HepG2 (cell line): ENCODE results near the gene PELO. TPM values are rescaled to one million over a fixed set of nuclear protein-coding genes. Genes with fewer than 3 reads are reported as not detected.

ENCODE experiments used
- ATAC-seq: fragments of 200-7000 bp; cut with Tn5 transposase; 3 replicates; pipeline ENCODE4 v1.9.1; 2020; ENCODE audit warnings: mild to moderate bottlenecking, moderate library complexity
- BruUV-seq: library from RNA; stranded (reverse); fragments of 400-500 nt; replicated peaks from 2 replicates; lab custom pipeline; 2021; lab: Mats Ljungman, UMichigan
- CTCF ChIA-PET: fragments of 300-600 bp; formaldehyde crosslinking; extraction: SDS; loops from one replicate; lab custom pipeline; 2021; ENCODE audit warnings: low total read pairs, inconsistent platforms, low intra/inter-chr PET ratio; lab: Yijun Ruan, JAX
- POLR2A ChIA-PET: fragments of 350-600 bp; sonication (Branson Sonifier 250); formaldehyde crosslinking; loops from one replicate; lab custom pipeline; 2020; ENCODE audit warnings: antibody characterized with exemption, inconsistent platforms; lab: Yijun Ruan, JAX
- DNase-seq: peaks from one replicate; pipeline ENCODE4 v3.0.0-alpha.2; 2015; ENCODE audit warnings: low spot score
- FAIRE-seq: peaks from 3 replicates; lab custom pipeline; 2011; peaks lifted over from hg19 to GRCh38; lab: Jason Lieb, UNC
- H2AFZ ChIP-seq: one replicate; pipeline ENCODE4 v1.6.1; 2011; ENCODE audit warnings: low read length, inconsistent platforms
- H3K27ac ChIP-seq: fragments of 300-600 bp; 3 replicates; pipeline ENCODE4 v1.8.0; 2011; ENCODE audit warnings: mixed run types, mild to moderate bottlenecking, mixed read lengths, low read length, inconsistent platforms; ENCODE audit not compliant: insufficient read depth; ENCODE audit errors: extremely low read length
- H3K27me3 ChIP-seq, 2 experiments: fragments of 200-600 bp in 1 of 2; 2 replicates in 1 of 2; 3 replicates in 1 of 2; pipeline versions ENCODE4 v1.6.0 to v1.8.0; 2011; ENCODE audit warnings: low read length in 2 of 2, mild to moderate bottlenecking in 2 of 2, moderate library complexity in 2 of 2, inconsistent platforms in 1 of 2; ENCODE audit not compliant: insufficient read depth in 2 of 2, control insufficient read depth in 1 of 2
- H3K36me3 ChIP-seq, 2 experiments: fragments of 200-600 bp in 1 of 2; replicated peaks in 1 of 2; 2 replicates in 1 of 2; 3 replicates in 1 of 2; pipeline versions ENCODE4 v1.5.1 to v1.8.0; 2011; ENCODE audit warnings: low read length in 2 of 2, inconsistent platforms in 1 of 2; ENCODE audit not compliant: insufficient read depth in 2 of 2, control insufficient read depth in 1 of 2
- H3K4me1 ChIP-seq: 2 replicates; pipeline ENCODE4 v1.5.1; 2012; ENCODE audit warnings: low read length, inconsistent platforms; ENCODE audit not compliant: insufficient read depth
- H3K4me2 ChIP-seq: 2 replicates; pipeline ENCODE4 v1.6.0; 2011; ENCODE audit warnings: low read depth, low read length, inconsistent platforms
- H3K4me3 ChIP-seq, 3 experiments: fragments of 200-600 bp in 1 of 3; sonication (generic), shearing (Covaris generic) in 1 of 3; replicated peaks in 1 of 3; 2 replicates each; pipeline ENCODE4 v1.5.1; 2011 to 2016; ENCODE audit warnings: low read length in 3 of 3, inconsistent platforms in 2 of 3, low read depth in 2 of 3, mild to moderate bottlenecking in 2 of 3, control low read depth in 1 of 3, mixed read lengths in 1 of 3; ENCODE audit not compliant: insufficient read depth in 1 of 3
- H3K79me2 ChIP-seq: one replicate; pipeline ENCODE4 v1.6.1; 2011; ENCODE audit warnings: low read length, inconsistent platforms; ENCODE audit not compliant: insufficient read depth
- H3K9ac ChIP-seq: 2 replicates; pipeline ENCODE4 v1.6.0; 2011; ENCODE audit warnings: mild to moderate bottlenecking, low read depth, low read length, inconsistent platforms; ENCODE audit not compliant: insufficient read depth
- H3K9me3 ChIP-seq: 2 replicates; pipeline ENCODE4 v1.5.1; 2012; ENCODE audit warnings: mild to moderate bottlenecking, low read length
- H4K20me1 ChIP-seq: 2 replicates; pipeline ENCODE4 v1.6.0; 2011; ENCODE audit warnings: inconsistent platforms, mild to moderate bottlenecking, low read length, moderate library complexity; ENCODE audit not compliant: insufficient read depth
- BCLAF1 ChIP-seq: fragments of 450-650 bp; IDR thresholded peaks from 2 replicates; pipeline ENCODE4 v1.6.1; 2017; ENCODE audit warnings: mild to moderate bottlenecking
- FOSL1 ChIP-seq: sonication (generic); formaldehyde crosslinking; IDR thresholded peaks from 2 replicates; pipeline ENCODE4 v1.9.0; 2021; ENCODE audit warnings: missing genetic modification reagents, borderline replicate concordance
- NR2F2 ChIP-seq: IDR thresholded peaks from 2 replicates; pipeline ENCODE4 v1.6.1; 2012; ENCODE audit warnings: low read depth, inconsistent platforms, borderline replicate concordance
- RARG ChIP-seq: sonication (generic); formaldehyde crosslinking; IDR thresholded peaks from 2 replicates; pipeline ENCODE4 v1.4.0; 2020; ENCODE audit warnings: low read depth, mild to moderate bottlenecking, missing genetic modification reagents
- RERE ChIP-seq: IDR thresholded peaks from 2 replicates; pipeline ENCODE4 v1.6.1; 2016; ENCODE audit warnings: low read depth, missing genetic modification reagents, missing compliant biosample characterization
- SNRNP70 ChIP-seq: fragments of 200-400 bp; formaldehyde crosslinking; IDR thresholded peaks from 2 replicates; pipeline ENCODE4 v1.6.1; 2017; ENCODE audit warnings: mild to moderate bottlenecking, low read depth, low read length, moderate library complexity
- SPEN ChIP-seq: sonication (generic); formaldehyde crosslinking; IDR thresholded peaks from 2 replicates; pipeline ENCODE4 v1.5.1; 2020; ENCODE audit warnings: low read depth, mild to moderate bottlenecking, missing genetic modification reagents
- ZNF10 ChIP-seq: sonication (generic); formaldehyde crosslinking; IDR thresholded peaks from 2 replicates; pipeline ENCODE4 v1.4.0; 2020; ENCODE audit warnings: mild to moderate bottlenecking, low read depth, missing genetic modification reagents, borderline replicate concordance
- in situ Hi-C: cut with HindIII; loops from 2 replicates; pipeline ENCODE4 v1.10.0; 2017; ENCODE audit warnings: low pct_unique_long_range_greater_than_20kb; ENCODE audit not compliant: extremely low pct_ligation_motif_present
- intact Hi-C: fragments of 100-400 bp; cut with micrococcal nuclease; formaldehyde crosslinking; loops from one replicate; pipeline ENCODE4 v1.10.0; 2022; ENCODE audit not compliant: unreplicated experiment
- polyA plus RNA-seq, 8 experiments: library from polyadenylated mRNA; depleted of rRNA in 3 of 8; stranded (reverse) in 7 of 8; unstranded in 1 of 8; fragments of >200 nt; fragmentation: Illumina TruSeq in 4 of 8; extraction: Trizol in 4 of 8; gene quantifications; 2 replicates each; pipeline versions ENCODE4 v1.2.1 to v1.2.3, GENCODE V29; 2011 to 2016; ENCODE audit warnings: low read depth in 4 of 8, missing spikeins in 1 of 8, mixed read lengths in 1 of 8; ENCODE audit not compliant: insufficient read depth in 1 of 8
- total RNA-seq, 5 experiments: library from RNA; depleted of rRNA; stranded (reverse); fragments of >200 nt; fragmentation: Illumina TruSeq; extraction: Trizol; gene quantifications; 2 replicates each; pipeline ENCODE4 v1.2.3, GENCODE V29; 2016; ENCODE audit warnings: low read depth in 1 of 5
- TF ChIP-seq, protein P1 (sequence below): sonication (generic); formaldehyde crosslinking; conservative IDR thresholded peaks from 2 replicates; pipeline ENCODE4 v1.5.0; 2020; ENCODE audit warnings: missing genetic modification reagents
- TF ChIP-seq, protein P2 (sequence below): sonication (generic); formaldehyde crosslinking; IDR thresholded peaks from 2 replicates; pipeline ENCODE4 v1.4.0; 2020; ENCODE audit warnings: missing genetic modification reagents

Gene PELO
- total and polyA plus RNA-seq, 2 of the 13 experiments (the other 11 are each of a cell fraction or from before 2014, with no cell fraction given): 19.0 to 23.9 TPM

DNA sequence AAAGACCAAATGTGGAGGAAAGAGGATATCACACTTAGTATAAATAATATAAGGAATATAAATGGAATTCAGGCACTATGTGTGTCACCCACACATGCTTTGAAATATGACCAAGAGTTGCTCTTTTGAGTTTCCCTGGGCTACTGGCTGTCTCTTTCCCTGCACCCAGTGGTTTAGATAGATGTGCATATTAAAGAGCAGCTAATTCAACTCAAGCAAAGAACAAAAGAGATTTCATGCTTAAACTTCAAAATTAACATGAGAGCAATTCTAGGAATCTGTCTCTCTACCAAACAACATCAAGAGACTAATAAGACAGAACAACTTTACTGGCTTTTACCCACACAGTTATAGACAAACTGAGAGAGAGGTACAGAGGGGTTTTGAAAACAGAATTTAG lies 38.0 kb upstream of the PELO start:
- Histone ChIP-seq H3K9ac (no peak overlapping the region), H3K79me2 (no peaks in the 10 kb centered on the region), H2AFZ (no peak overlapping the region), H3K9me3 (no peaks in the 10 kb centered on the region), H3K4me1 (no peaks in the 10 kb centered on the region), H3K4me3 (no peak overlapping the region), H3K36me3 (no peaks in the 10 kb centered on the region), H3K27ac (no peak overlapping the region), H3K27me3 (no peaks in the 10 kb centered on the region; a peak in 1 of 5 replicates), H3K4me2 (no peak overlapping the region), H4K20me1 (no peaks in the 10 kb centered on the region)
- DNase-seq: no peak
- ChIA-PET POLR2A (no interaction called here), CTCF (no interaction called here)
- ATAC-seq: no peak
- no TSS peak for BruUV-seq
- in situ Hi-C loops (no loop called here), intact Hi-C loops (no loop called here)
- no peak for FAIRE-seq
- TF ChIP-seq, protein P1, sequence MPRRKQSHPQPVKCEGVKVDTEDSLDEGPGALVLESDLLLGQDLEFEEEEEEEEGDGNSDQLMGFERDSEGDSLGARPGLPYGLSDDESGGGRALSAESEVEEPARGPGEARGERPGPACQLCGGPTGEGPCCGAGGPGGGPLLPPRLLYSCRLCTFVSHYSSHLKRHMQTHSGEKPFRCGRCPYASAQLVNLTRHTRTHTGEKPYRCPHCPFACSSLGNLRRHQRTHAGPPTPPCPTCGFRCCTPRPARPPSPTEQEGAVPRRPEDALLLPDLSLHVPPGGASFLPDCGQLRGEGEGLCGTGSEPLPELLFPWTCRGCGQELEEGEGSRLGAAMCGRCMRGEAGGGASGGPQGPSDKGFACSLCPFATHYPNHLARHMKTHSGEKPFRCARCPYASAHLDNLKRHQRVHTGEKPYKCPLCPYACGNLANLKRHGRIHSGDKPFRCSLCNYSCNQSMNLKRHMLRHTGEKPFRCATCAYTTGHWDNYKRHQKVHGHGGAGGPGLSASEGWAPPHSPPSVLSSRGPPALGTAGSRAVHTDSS: no peak
- no peak for TF ChIP-seq RARG (CRISPR knock-in tag)
- TF ChIP-seq SNRNP70: no peak
- TF ChIP-seq RERE (CRISPR knock-in tag): no peak
- TF ChIP-seq NR2F2: no peak
- TF ChIP-seq ZNF10 (CRISPR knock-in tag): no peak
- no peak for TF ChIP-seq SPEN (CRISPR knock-in tag)
- TF ChIP-seq, protein P2, sequence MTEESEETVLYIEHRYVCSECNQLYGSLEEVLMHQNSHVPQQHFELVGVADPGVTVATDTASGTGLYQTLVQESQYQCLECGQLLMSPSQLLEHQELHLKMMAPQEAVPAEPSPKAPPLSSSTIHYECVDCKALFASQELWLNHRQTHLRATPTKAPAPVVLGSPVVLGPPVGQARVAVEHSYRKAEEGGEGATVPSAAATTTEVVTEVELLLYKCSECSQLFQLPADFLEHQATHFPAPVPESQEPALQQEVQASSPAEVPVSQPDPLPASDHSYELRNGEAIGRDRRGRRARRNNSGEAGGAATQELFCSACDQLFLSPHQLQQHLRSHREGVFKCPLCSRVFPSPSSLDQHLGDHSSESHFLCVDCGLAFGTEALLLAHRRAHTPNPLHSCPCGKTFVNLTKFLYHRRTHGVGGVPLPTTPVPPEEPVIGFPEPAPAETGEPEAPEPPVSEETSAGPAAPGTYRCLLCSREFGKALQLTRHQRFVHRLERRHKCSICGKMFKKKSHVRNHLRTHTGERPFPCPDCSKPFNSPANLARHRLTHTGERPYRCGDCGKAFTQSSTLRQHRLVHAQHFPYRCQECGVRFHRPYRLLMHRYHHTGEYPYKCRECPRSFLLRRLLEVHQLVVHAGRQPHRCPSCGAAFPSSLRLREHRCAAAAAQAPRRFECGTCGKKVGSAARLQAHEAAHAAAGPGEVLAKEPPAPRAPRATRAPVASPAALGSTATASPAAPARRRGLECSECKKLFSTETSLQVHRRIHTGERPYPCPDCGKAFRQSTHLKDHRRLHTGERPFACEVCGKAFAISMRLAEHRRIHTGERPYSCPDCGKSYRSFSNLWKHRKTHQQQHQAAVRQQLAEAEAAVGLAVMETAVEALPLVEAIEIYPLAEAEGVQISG (CRISPR knock-in tag): no peak
- no peak for TF ChIP-seq BCLAF1
- no peak for TF ChIP-seq FOSL1 (CRISPR knock-in tag)
